Naive thymus-derived CD4-positive, alpha-beta T cell (primary cell): ENCODE measurements around the gene HOXA13. TPM values are rescaled to one million over a fixed set of nuclear protein-coding genes. Genes with fewer than 3 reads are reported as not detected.

Source experiments
- ATAC-seq: fragments of 150-1000 bp; cut with Tn5 transposase; 2 replicates; pipeline ENCODE4 v1.10.0; 2021; ENCODE audit warnings: mild to moderate bottlenecking, moderate library complexity
- CTCF ChIA-PET: fragments of 350-600 bp; sonication (Branson Sonifier 250); formaldehyde crosslinking; loops from one replicate; lab custom pipeline; 2021; ENCODE audit warnings: antibody characterized with exemption; lab: Charles Lee
- POLR2A ChIA-PET: fragments of 350-600 bp; sonication (Branson Sonifier 250); formaldehyde crosslinking; loops from one replicate; lab custom pipeline; 2021; ENCODE audit warnings: antibody characterized with exemption, inconsistent platforms; lab: Charles Lee
- DNase-seq, 9 donors: peaks; one replicate each; pipeline versions ENCODE4 v3.0.0 to v3.0.0-alpha.2; 2020 to 2022; ENCODE audit warnings: mixed read lengths in 1 of 9
- H3K27ac ChIP-seq: one replicate; pipeline ENCODE4 v1.7.0; 2013; ENCODE audit warnings: mild to moderate bottlenecking, low read depth, low read length, moderate library complexity
- H3K27me3 ChIP-seq, 2 donors: one replicate each; pipeline ENCODE4 v1.7.0; 2013; ENCODE audit warnings: low read length in 2 of 2, mild to moderate bottlenecking in 2 of 2, moderate library complexity in 2 of 2; ENCODE audit not compliant: control insufficient read depth in 2 of 2, insufficient read depth in 2 of 2
- H3K36me3 ChIP-seq, 3 experiments: 1 replicate in 2 of 3; 2 replicates in 1 of 3; pipeline ENCODE4 v1.7.0; 2013; ENCODE audit warnings: low read length in 3 of 3, mild to moderate bottlenecking in 3 of 3, moderate library complexity in 1 of 3; ENCODE audit not compliant: insufficient read depth in 3 of 3, control insufficient read depth in 2 of 3
- H3K4me1 ChIP-seq, 2 donors: one replicate each; pipeline ENCODE4 v1.7.0; 2013; ENCODE audit warnings: low read length in 2 of 2, mild to moderate bottlenecking in 2 of 2, moderate library complexity in 1 of 2; ENCODE audit not compliant: control insufficient read depth in 2 of 2, insufficient read depth in 2 of 2
- H3K4me3 ChIP-seq: 2 replicates; pipeline ENCODE4 v1.7.0; 2013; ENCODE audit warnings: mild to moderate bottlenecking, low read length
- H3K9me3 ChIP-seq, 3 experiments: 1 replicate in 2 of 3; 2 replicates in 1 of 3; pipeline ENCODE4 v1.7.0; 2013; ENCODE audit warnings: low read length in 3 of 3; ENCODE audit not compliant: control insufficient read depth in 2 of 3
- H3K27ac Mint-ChIP-seq, 9 donors: one replicate each; pipeline ENCODE4 v1.8.0; 2020 to 2022; ENCODE audit warnings: mixed read lengths in 9 of 9, mild to moderate bottlenecking in 8 of 9, moderate library complexity in 5 of 9, inconsistent platforms in 2 of 9
- H3K27me3 Mint-ChIP-seq, 5 donors: one replicate each; pipeline ENCODE4 v1.8.0; 2021 to 2022; ENCODE audit warnings: mixed read lengths in 5 of 5, mild to moderate bottlenecking in 1 of 5
- H3K36me3 Mint-ChIP-seq, 5 donors: one replicate each; pipeline ENCODE4 v1.8.0; 2020 to 2022; ENCODE audit warnings: mixed read lengths in 5 of 5, mild to moderate bottlenecking in 3 of 5, inconsistent platforms in 1 of 5
- H3K4me1 Mint-ChIP-seq, 7 donors: one replicate each; pipeline ENCODE4 v1.8.0; 2020 to 2022; ENCODE audit warnings: mixed read lengths in 7 of 7, mild to moderate bottlenecking in 3 of 7, inconsistent platforms in 1 of 7
- H3K4me3 Mint-ChIP-seq, 10 donors: one replicate each; pipeline ENCODE4 v1.8.0; 2020 to 2022; ENCODE audit warnings: mild to moderate bottlenecking in 10 of 10, mixed read lengths in 10 of 10, moderate library complexity in 6 of 10, inconsistent platforms in 2 of 10
- H3K9me3 Mint-ChIP-seq, 11 donors: one replicate each; pipeline ENCODE4 v1.8.0; 2020 to 2022; ENCODE audit warnings: mixed read lengths in 11 of 11, mild to moderate bottlenecking in 4 of 11, inconsistent platforms in 1 of 11, moderate library complexity in 1 of 11
- intact Hi-C, 2 donors: fragments of 100-400 bp; cut with micrococcal nuclease; formaldehyde crosslinking; loops; one replicate each; pipeline ENCODE4 v1.15.1; 2023
- polyA plus RNA-seq, 2 donors: library from polyadenylated mRNA; unstranded; fragments of 300-500 nt; fragmentation: Illumina TruSeq; gene quantifications; one replicate each; pipeline ENCODE4 v1.2.3, GENCODE V29; 2021
- total RNA-seq, 6 experiments: library from RNA in 5 of 6; stranded (reverse) in 5 of 6; gene quantifications; 1 replicate in 5 of 6; 2 replicates in 1 of 6; pipeline ENCODE4 v1.2.3 and lab custom pipeline; 2021 to 2026

HOXA13 gene
- total and polyA plus RNA-seq, 7 experiments from 2014 or later: not detected

- H3K36me3 ChIP-seq: no peaks in the 10 kb centered on the region
- DNase-seq (no peak), ATAC-seq (no peak)
- no peak overlapping the region for H3K27ac ChIP-seq
- H3K4me1 ChIP-seq: peaks cover 0 to 3% of the 10 kb centered on the region in 2 donors
- intact Hi-C loops: loop anchor here in 1 of 2 donors (5.0 kb wide), 3 partner anchors 40 to 150 kb away; partner anchors contain the start of gene HOXA13
- Mint-ChIP-seq H3K36me3 (peaks cover 0 to 3% (median 0%) of the 10 kb centered on the region in 5 donors), H3K4me3 (peak overlapping the region in 9 of 10 donors; percentile 32 to 81 (median 56)), H3K27ac (peak overlapping the region in 5 of 9 donors; percentile 40 to 84 (median 57)), H3K27me3 (peaks cover 70 to 88% (median 81%) of the 10 kb centered on the region in 5 donors), H3K9me3 (peaks cover 0 to 2% (median 0%) of the 10 kb centered on the region in 11 donors), H3K4me1 (peaks cover 4 to 52% (median 42%) of the 10 kb centered on the region in 7 donors)
- CTCF ChIA-PET: no interaction called here
- POLR2A ChIA-PET: interaction anchor here (0.5 to 0.6 kb wide), 2 partner anchors 58 to 548 kb away, joined by 3 read pairs; no protein-coding TSS in a partner anchor
- H3K9me3 ChIP-seq: no peaks in the 10 kb centered on the region
- no peak overlapping the region for H3K4me3 ChIP-seq
- peaks cover 0 to 34% of the 10 kb centered on the region in 2 donors for H3K27me3 ChIP-seq
Measured at GRCh38 chr7:27242154-27242553, 42.3 kb upstream of the HOXA13 start.

- intact Hi-C loops: loop anchor here in 1 of 2 donors (2.0 to 5.0 kb wide), 4 partner anchors 39 to 1379 kb away; partner anchors contain the start of gene HOXA13
- Mint-ChIP-seq H3K36me3 (peaks cover 0 to 3% (median 0%) of the 10 kb centered on the region in 5 donors), H3K9me3 (peaks cover 0 to 2% (median 0%) of the 10 kb centered on the region in 11 donors), H3K27ac (peak overlapping the region in 2 of 9 donors; percentile 20 to 66), H3K4me3 (peak overlapping the region in 5 of 10 donors; percentile 1 to 68 (median 40)), H3K27me3 (peaks cover 71 to 88% (median 83%) of the 10 kb centered on the region in 5 donors), H3K4me1 (peaks cover 4 to 52% (median 40%) of the 10 kb centered on the region in 7 donors)
- Histone ChIP-seq H3K4me1 (peaks cover 0 to 3% of the 10 kb centered on the region in 2 donors), H3K4me3 (no peak overlapping the region), H3K27me3 (peaks cover 0 to 34% of the 10 kb centered on the region in 2 donors), H3K9me3 (no peaks in the 10 kb centered on the region), H3K36me3 (no peaks in the 10 kb centered on the region), H3K27ac (no peak overlapping the region)
- ATAC-seq: no peak
- POLR2A ChIA-PET: interaction anchor here (0.5 to 0.6 kb wide), 2 partner anchors 98 to 547 kb away, joined by 3 to 6 read pairs; no protein-coding TSS in a partner anchor
- DNase-seq: no peak
- CTCF ChIA-PET: no interaction called here
Measured at GRCh38 chr7:27241189-27242056, 41.5 kb upstream of the HOXA13 start.

GRCh38 chr7:27240015-27240731, 40.3 kb upstream of the HOXA13 start:
- Histone ChIP-seq H3K4me1 (peaks cover 0 to 3% of the 10 kb centered on the region in 2 donors), H3K36me3 (no peaks in the 10 kb centered on the region), H3K9me3 (no peaks in the 10 kb centered on the region), H3K27ac (no peak overlapping the region), H3K27me3 (peaks cover 0 to 34% of the 10 kb centered on the region in 2 donors), H3K4me3 (no peak overlapping the region)
- DNase-seq (no peak), ATAC-seq (no peak)
- H3K4me1 Mint-ChIP-seq: peaks cover 4 to 57% (median 46%) of the 10 kb centered on the region in 7 donors
- ChIA-PET POLR2A (no interaction called here), CTCF (no interaction called here)
- H3K27me3 Mint-ChIP-seq: peaks cover 79 to 88% (median 86%) of the 10 kb centered on the region in 5 donors
- H3K36me3 Mint-ChIP-seq: peaks cover 0 to 3% (median 0%) of the 10 kb centered on the region in 5 donors
- H3K4me3 Mint-ChIP-seq: peak overlapping the region in 8 of 10 donors; percentile 8 to 73 (median 60)
- H3K27ac Mint-ChIP-seq: peak overlapping the region in 1 of 9 donors; percentile 38
- intact Hi-C loops: loop anchor here in 1 of 2 donors (2.0 to 5.0 kb wide), 4 partner anchors 38 to 1377 kb away; partner anchors contain the start of gene HOXA13
- peaks cover 0 to 2% (median 0%) of the 10 kb centered on the region in 11 donors for H3K9me3 Mint-ChIP-seq

- H3K27ac Mint-ChIP-seq: peak overlapping the region in 1 of 9 donors; percentile 38
Measured at GRCh38 chr7:27239387-27240014, 39.6 kb upstream of the HOXA13 start.

GRCh38 chr7:27238979-27239386, 39.1 kb upstream of the HOXA13 start:
- Mint-ChIP-seq H3K36me3 (peaks cover 0 to 3% (median 0%) of the 10 kb centered on the region in 5 donors), H3K4me1 (peaks cover 4 to 48% (median 38%) of the 10 kb centered on the region in 7 donors), H3K9me3 (peaks cover 0 to 2% (median 0%) of the 10 kb centered on the region in 11 donors), H3K27ac (no peak overlapping the region), H3K27me3 (peaks cover 76 to 88% (median 83%) of the 10 kb centered on the region in 5 donors), H3K4me3 (peak overlapping the region in 8 of 10 donors; percentile 4 to 64 (median 42))
- no peaks in the 10 kb centered on the region for H3K36me3 ChIP-seq
- ChIA-PET POLR2A (no interaction called here), CTCF (no interaction called here)
- no peak for DNase-seq
- ATAC-seq: no peak
- peaks cover 0 to 3% of the 10 kb centered on the region in 2 donors for H3K4me1 ChIP-seq
- no peak overlapping the region for H3K4me3 ChIP-seq
- H3K27ac ChIP-seq: no peak overlapping the region
- intact Hi-C loops: no loop called here
- peaks cover 0 to 28% of the 10 kb centered on the region in 2 donors for H3K27me3 ChIP-seq
- H3K9me3 ChIP-seq: no peaks in the 10 kb centered on the region

More at GRCh38 chr7:27239387-27240014, 39.6 kb upstream of the HOXA13 start:
- no peak for ATAC-seq
- POLR2A ChIA-PET: no interaction called here
- peaks cover 0 to 3% (median 0%) of the 10 kb centered on the region in 5 donors for H3K36me3 Mint-ChIP-seq
- Histone ChIP-seq H3K27me3 (peaks cover 0 to 28% of the 10 kb centered on the region in 2 donors), H3K36me3 (no peaks in the 10 kb centered on the region), H3K4me3 (no peak overlapping the region), H3K9me3 (no peaks in the 10 kb centered on the region), H3K27ac (no peak overlapping the region), H3K4me1 (peaks cover 0 to 3% of the 10 kb centered on the region in 2 donors)
- H3K4me1 Mint-ChIP-seq: peaks cover 4 to 50% (median 42%) of the 10 kb centered on the region in 7 donors
- no peak for DNase-seq
- peak overlapping the region in 7 of 10 donors; percentile 28 to 73 (median 62) for H3K4me3 Mint-ChIP-seq
- intact Hi-C loops: loop anchor here in 1 of 2 donors (2.0 to 5.0 kb wide), 4 partner anchors 37 to 1377 kb away; partner anchors contain the start of gene HOXA13
- H3K27me3 Mint-ChIP-seq: peaks cover 76 to 87% (median 83%) of the 10 kb centered on the region in 5 donors
- peaks cover 0 to 2% (median 0%) of the 10 kb centered on the region in 11 donors for H3K9me3 Mint-ChIP-seq
- CTCF ChIA-PET: no interaction called here
